ENCODE measurements around the gene NAE1. TPM values are rescaled to one million over a fixed set of nuclear protein-coding genes. Genes with fewer than 3 reads are reported as not detected.

The NAE1 gene
- total RNA-seq, 1 donor from 2014 or later, result 65.0 TPM

GRCh38 chr16:66846831-66847230 lies 16.1 kb upstream of the NAE1 start:
- no peak overlapping the region for H3K27ac Mint-ChIP-seq (ENCODE audit: unreplicated experiment)
- no peak overlapping the region for H3K4me3 Mint-ChIP-seq (ENCODE audit: unreplicated experiment)
- DNase-seq (ENCODE audit: extremely low spot score, unreplicated experiment), result no peak
- no peak for TF ChIP-seq CTCF (IDR thresholded peaks at IDR 0.05)
- H3K27me3 Mint-ChIP-seq (ENCODE audit: unreplicated experiment), result peaks cover 41% of the 10 kb centered on the region
- H3K4me1 Mint-ChIP-seq (ENCODE audit: unreplicated experiment), result peaks cover 24% of the 10 kb centered on the region
- H3K9me3 Mint-ChIP-seq (ENCODE audit: unreplicated experiment), result no peaks in the 10 kb centered on the region
- no peaks in the 10 kb centered on the region for H3K36me3 Mint-ChIP-seq (ENCODE audit: unreplicated experiment)

- no peak overlapping the region for H3K27ac Mint-ChIP-seq (ENCODE audit: unreplicated experiment)
- peaks cover 44% of the 10 kb centered on the region for H3K27me3 Mint-ChIP-seq (ENCODE audit: unreplicated experiment)
- H3K4me3 Mint-ChIP-seq (ENCODE audit: unreplicated experiment), result no peak overlapping the region
- no peaks in the 10 kb centered on the region for H3K36me3 Mint-ChIP-seq (ENCODE audit: unreplicated experiment)
- H3K4me1 Mint-ChIP-seq (ENCODE audit: unreplicated experiment), result peaks cover 24% of the 10 kb centered on the region
- no peak for TF ChIP-seq CTCF (IDR thresholded peaks at IDR 0.05)
- DNase-seq (ENCODE audit: extremely low spot score, unreplicated experiment), result no peak
- H3K9me3 Mint-ChIP-seq (ENCODE audit: unreplicated experiment), result no peaks in the 10 kb centered on the region
These were observed 15.5 kb upstream of the NAE1 start for GRCh38 chr16:66846266-66846665.

GRCh38 chr16:66845791-66846221 lies 15.0 kb upstream of the NAE1 start:
- Mint-ChIP-seq H3K9me3 (ENCODE audit: unreplicated experiment) (no peaks in the 10 kb centered on the region), H3K4me1 (ENCODE audit: unreplicated experiment) (peaks cover 24% of the 10 kb centered on the region), H3K4me3 (ENCODE audit: unreplicated experiment) (no peak overlapping the region), H3K36me3 (ENCODE audit: unreplicated experiment) (no peaks in the 10 kb centered on the region), H3K27ac (ENCODE audit: unreplicated experiment) (no peak overlapping the region), H3K27me3 (ENCODE audit: unreplicated experiment) (peaks cover 44% of the 10 kb centered on the region)
- DNase-seq (ENCODE audit: extremely low spot score, unreplicated experiment), result no peak
- TF ChIP-seq CTCF (IDR thresholded peaks at IDR 0.05), result no peak

DNA sequence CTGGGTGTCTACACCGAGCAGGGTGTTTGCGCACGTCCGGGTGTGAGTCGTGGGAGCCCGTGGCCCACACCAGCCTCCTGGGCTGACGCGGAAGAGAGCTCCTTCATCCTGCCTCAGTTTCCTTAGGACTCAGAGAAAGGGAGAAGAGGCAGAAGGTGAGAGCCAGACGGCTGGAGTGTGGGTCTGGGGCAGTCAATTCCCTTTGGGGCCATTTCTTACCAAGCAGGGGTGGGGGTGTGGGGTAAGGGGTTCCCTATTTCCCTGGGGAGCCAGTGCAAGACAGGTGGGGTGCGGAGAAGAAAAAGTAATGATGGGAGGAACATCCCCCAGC lies 14.3 kb upstream of the NAE1 start:
- Mint-ChIP-seq H3K36me3 (ENCODE audit: unreplicated experiment) (no peaks in the 10 kb centered on the region), H3K9me3 (ENCODE audit: unreplicated experiment) (no peaks in the 10 kb centered on the region)

More for the DNA sequence above, 14.3 kb upstream of the NAE1 start:
- H3K27ac Mint-ChIP-seq (ENCODE audit: unreplicated experiment), result no peak overlapping the region
- DNase-seq (ENCODE audit: extremely low spot score, unreplicated experiment), result no peak
- H3K4me3 Mint-ChIP-seq (ENCODE audit: unreplicated experiment), result peak overlapping the region; percentile 52
- TF ChIP-seq CTCF (IDR thresholded peaks at IDR 0.05), result no peak
- peaks cover 24% of the 10 kb centered on the region for H3K4me1 Mint-ChIP-seq (ENCODE audit: unreplicated experiment)
- peaks cover 47% of the 10 kb centered on the region for H3K27me3 Mint-ChIP-seq (ENCODE audit: unreplicated experiment)

Data from osteocyte (in vitro differentiated cells).